ENCODE data around the gene TYROBP. TPM values are rescaled to one million over a fixed set of nuclear protein-coding genes. Genes with fewer than 3 reads are reported as not detected.

The TYROBP gene
- total RNA-seq, 1 experiment from 2014 or later = not detected

DNA sequence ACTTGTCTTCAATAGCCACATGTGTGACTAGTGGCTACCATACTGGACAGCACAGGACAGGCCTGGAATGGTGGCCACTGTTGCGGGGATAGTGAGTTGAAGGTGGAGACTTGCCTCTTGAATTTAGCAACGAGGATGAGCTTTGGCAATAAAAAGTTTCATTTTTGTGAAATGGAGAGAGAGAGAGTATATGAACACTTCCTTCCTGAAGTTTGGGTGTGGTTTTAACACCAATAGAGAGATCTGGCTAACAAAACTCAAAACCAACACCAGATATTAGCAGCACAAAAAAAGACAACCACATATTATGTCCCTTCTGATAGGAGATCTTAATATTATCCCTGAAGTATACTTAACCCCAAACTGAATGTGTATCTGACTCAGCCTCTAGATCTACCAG, 21.8 kb upstream of the TYROBP start:
- WGBS (ENCODE audit: extremely low coverage, insufficient read length, low lambda C conversion rate) = no CpG with 5 or more reads among the region's 2 CpGs
- H3K9ac ChIP-seq (ENCODE audit: extremely low read depth, insufficient read length, low read length) = no peak overlapping the region
- no peak overlapping the region for H2AFZ ChIP-seq (ENCODE audit: low read length)

More for the DNA sequence above, 21.8 kb upstream of the TYROBP start:
- Histone ChIP-seq H3K27ac (ENCODE audit: insufficient read length, low read depth, low read length) (no peak overlapping the region), H2BK5ac (ENCODE audit: insufficient read length, low read length) (no peak overlapping the region), H2BK120ac (ENCODE audit: low read depth, low read length, poor library complexity, severe bottlenecking) (no peak overlapping the region), H3K79me1 (ENCODE audit: insufficient read depth, low read depth, low read length, poor library complexity, severe bottlenecking) (no peaks in the 10 kb centered on the region), H3K27me3 (ENCODE audit: insufficient read depth, low read length) (no peaks in the 10 kb centered on the region), H3K9me3 (ENCODE audit: control insufficient read depth, low read depth, low read length) (no peaks in the 10 kb centered on the region), H4K5ac (ENCODE audit: insufficient read length, low read depth, low read length) (no peak overlapping the region), H3K18ac (ENCODE audit: insufficient read length, low read depth, low read length) (no peak overlapping the region), H2BK12ac (ENCODE audit: insufficient read length, low read depth, low read length) (no peak overlapping the region), H4K20me1 (ENCODE audit: control insufficient read depth, insufficient read depth, insufficient read length) (no peaks in the 10 kb centered on the region), H3T11ph (ENCODE audit: low read length) (no peak overlapping the region), H3K23ac (ENCODE audit: insufficient read length, low read depth, low read length) (no peak overlapping the region), H2BK20ac (ENCODE audit: low read depth, low read length, poor library complexity, severe bottlenecking) (no peak overlapping the region), H3K23me2 (ENCODE audit: insufficient read length, low read depth, low read length, poor library complexity, severe bottlenecking) (no peaks in the 10 kb centered on the region), H3K56ac (ENCODE audit: insufficient read length, low read depth, low read length) (no peak overlapping the region), H3K4ac (ENCODE audit: low read depth, low read length) (no peak overlapping the region), H3K4me1 (ENCODE audit: insufficient read depth, low read length) (no peaks in the 10 kb centered on the region), H3K79me2 (ENCODE audit: insufficient read depth, low read length) (no peaks in the 10 kb centered on the region), H2AK5ac (ENCODE audit: insufficient read length, low read length) (no peak overlapping the region), H3K14ac (ENCODE audit: insufficient read depth, low read length) (no peak overlapping the region), H2BK15ac (ENCODE audit: low read depth, low read length) (no peak overlapping the region), H4K91ac (ENCODE audit: insufficient read length, low read depth, low read length) (no peak overlapping the region), H4K8ac (replicated peaks; ENCODE audit: insufficient read length, low read depth, low read length) (no peak overlapping the region), H3K4me2 (ENCODE audit: insufficient read depth, insufficient read length, low read length) (no peak overlapping the region)
- no peak for TF ChIP-seq CTCF (conservative IDR thresholded peaks at IDR 0.05)
- peaks cover 0 to 8% (median 3%) of the 10 kb centered on the region in 3 experiments; a peak in 2 of 7 replicates for H3K36me3 Mint-ChIP-seq (ENCODE audit: insufficient read depth in 1 of 3, low read depth in 3 of 3)
- H3K27ac Mint-ChIP-seq = 0 out of 7 replicates have a peak overlapping the region, but pooled peaks of 1 of the 3 experiments have one; percentile 14
- no peak overlapping the region; a peak in 1 of 5 replicates for H3K4me3 Mint-ChIP-seq
- DNase-seq = no peak
- H3K27me3 Mint-ChIP-seq (ENCODE audit: low read depth) = peaks cover 7% of the 10 kb centered on the region
- H3K4me1 Mint-ChIP-seq = peaks cover 18 to 22% of the 10 kb centered on the region in 2 experiments
- H3K9me3 Mint-ChIP-seq = peaks cover 13% of the 10 kb centered on the region in 2 experiments; a peak in 4 of 5 replicates
